GM13976 (cell line): ENCODE measurements around the gene SYT15.

Source experiments
- DNase-seq: peaks from one replicate; pipeline ENCODE4 v3.0.0; 2012; ENCODE audit warnings: low spot score
- CTCF ChIP-seq: IDR thresholded peaks from 2 replicates; pipeline ENCODE4 v1.5.1; 2012; ENCODE audit warnings: borderline replicate concordance, mild to moderate bottlenecking; ENCODE audit not compliant: insufficient read depth; ENCODE audit errors: extremely low read depth, missing control alignments, control extremely low read depth
- in situ Hi-C: fragments of 300-500 bp; cut with MboI; formaldehyde crosslinking; loops from one replicate; pipeline ENCODE4 v1.12.0; 2022; ENCODE audit warnings: low sequenced_read_pairs, mixed read lengths, inconsistent platforms; ENCODE audit not compliant: unreplicated experiment

SYT15 gene

DNA sequence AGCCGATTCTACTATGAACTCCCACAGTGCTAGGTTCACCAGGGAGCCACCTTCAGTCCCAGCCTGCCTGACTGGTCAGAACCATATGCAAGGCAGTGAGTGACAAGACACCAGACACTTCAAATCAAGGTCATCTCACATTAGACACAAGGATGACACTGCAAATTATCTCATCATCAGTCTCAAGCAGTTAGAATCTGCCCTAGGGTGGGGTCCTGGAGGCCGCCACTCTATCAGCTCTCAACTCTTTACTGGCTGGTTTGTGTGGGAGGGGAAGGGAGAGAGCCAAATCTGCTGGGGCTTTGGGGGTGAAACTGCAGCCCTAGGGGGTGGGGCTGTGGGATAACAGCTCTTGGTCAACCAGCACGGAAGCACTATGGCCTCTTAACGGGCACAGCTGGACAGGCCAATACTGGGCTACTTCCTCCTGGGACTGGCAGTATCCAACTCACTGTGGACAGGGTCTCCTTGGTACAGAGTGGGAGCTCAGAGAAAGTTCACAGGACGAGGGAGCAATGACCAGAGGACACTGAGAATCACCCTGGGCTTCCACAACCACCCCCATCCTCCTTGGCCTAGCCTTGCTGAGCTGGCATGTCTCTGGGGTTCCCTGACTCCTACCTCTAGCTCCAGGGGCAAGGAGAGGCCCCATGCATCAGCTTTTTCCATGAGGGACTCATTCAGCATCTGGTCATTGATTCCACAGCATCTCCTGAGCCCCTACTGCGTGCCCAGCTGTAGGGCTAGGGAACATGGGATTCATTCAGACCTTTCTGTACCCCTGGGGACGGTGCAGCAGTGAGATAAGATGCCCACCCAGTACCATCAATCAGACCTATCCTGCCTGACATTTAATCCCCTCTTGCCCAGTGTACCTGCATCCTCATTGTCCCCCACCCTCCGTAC is 27.9 kb upstream of the SYT15 start:
- TF ChIP-seq CTCF: no peak
- in situ Hi-C loops: no loop called here
- no peak for DNase-seq

DNA sequence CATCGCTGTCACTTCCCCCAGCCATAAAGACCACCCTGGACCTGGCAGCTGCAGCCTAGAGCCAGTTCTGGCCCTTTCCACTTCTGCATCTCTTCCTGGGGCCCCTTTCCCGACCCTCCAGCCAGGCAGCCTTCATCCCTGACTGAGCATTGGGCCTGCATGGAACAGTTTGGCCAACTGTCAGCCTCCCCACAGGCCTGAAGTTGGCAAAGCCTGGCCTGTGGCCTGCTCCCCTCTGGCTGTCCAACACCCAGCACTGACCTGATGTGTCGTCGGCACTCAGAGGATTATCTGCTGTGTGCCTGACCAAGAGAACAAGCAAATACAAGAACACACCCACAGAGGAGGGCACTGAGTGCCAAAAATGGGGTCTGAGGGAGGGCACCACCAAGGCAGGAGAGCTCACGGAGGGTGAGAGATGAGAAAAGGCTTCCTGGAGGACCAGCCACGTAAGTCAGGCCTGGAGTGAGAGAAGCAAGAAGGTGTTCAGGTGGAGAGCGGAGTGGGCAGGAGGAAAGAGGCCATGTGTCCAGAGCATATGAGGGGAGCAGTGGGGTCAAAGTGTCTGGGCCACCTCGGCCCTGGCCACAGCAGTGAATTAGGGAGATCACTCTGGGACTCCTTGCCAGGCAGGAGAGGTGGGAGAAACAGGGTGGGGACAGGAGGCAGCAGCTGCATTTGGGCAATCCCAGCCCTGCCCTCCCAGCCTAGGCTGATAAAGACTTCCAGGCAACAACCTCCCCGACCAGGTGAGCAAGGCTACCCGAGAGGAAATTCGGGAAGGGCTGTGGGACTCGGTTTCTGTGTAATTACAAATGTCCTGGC is 27.0 kb upstream of the SYT15 start:
- in situ Hi-C loops: no loop called here
- TF ChIP-seq CTCF: no peak
- DNase-seq: no peak

GRCh38 chr10:46552526-46553237 is 26.2 kb upstream of the SYT15 start:
- TF ChIP-seq CTCF: no peak
- in situ Hi-C loops: no loop called here
- DNase-seq: no peak

- no peak for TF ChIP-seq CTCF
- in situ Hi-C loops: no loop called here
- DNase-seq: no peak
Measured at GRCh38 chr10:46553238-46554049, 25.5 kb upstream of the SYT15 start.

DNA sequence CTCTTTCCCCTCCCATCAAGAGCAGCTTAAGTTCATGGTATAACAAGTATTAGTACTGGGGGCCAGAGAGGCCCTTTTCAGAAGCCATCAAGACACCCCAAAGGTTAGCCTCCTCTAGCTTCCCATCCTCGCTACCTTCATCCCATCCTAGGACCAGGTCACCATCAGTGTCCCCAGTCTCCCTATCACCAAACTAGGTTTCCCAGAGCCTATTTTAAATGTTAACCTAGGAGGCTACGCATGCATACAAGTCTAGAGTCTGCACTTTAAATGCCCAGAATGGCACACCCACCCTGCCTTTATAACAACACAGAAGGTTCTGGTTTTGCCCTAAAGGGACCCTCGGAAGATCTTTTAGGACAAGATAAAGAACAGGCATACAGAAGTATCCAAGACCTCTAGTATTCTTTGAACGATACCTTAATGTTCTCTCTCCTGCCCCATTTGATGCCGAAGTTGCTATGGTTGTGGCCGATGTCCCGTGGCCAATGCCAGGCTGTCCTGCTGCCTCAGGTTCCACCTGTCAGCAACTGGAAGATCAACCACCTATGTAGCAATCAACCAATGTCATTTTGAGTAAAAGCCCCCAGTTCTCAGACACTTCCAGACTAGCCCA is 24.7 kb upstream of the SYT15 start:
- DNase-seq: no peak
- in situ Hi-C loops: no loop called here
- TF ChIP-seq CTCF: no peak
